ENCODE results near the gene PMP22. TPM values are rescaled to one million over a fixed set of nuclear protein-coding genes. Genes with fewer than 3 reads are reported as not detected.

Gene PMP22
- 53.0 and 174 TPM in 2 replicates for total RNA-seq

DNA sequence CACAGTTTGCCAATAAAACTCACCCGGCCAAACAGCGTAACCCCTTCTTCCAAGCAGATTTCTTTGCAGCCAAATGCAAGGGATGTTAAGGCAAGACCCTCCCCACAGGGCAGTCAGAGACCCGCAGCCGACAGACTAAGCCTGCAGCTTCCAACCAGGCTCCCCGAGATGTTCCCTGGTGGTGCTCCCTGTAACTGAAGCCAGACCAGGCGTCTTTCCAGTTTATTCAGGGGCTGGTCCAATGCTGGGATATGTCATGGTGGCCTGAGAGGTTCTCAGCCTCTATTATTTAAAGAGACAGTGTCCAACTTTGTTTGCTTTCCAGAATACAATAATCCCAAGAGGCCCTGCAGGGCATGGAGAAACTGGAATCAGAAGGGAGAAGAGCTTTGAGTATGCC, at the start of gene PMP22:
PMP22 (minus strand) TSS at position 196 of the 400 bp plus-strand sequence. CDS start 4,599 bp downstream, outside the sequence.

Other genes with a start within 250 kb of the PMP22 start
- gene TEKT3, start 76.3 kb upstream of the PMP22 start, total RNA-seq, result 0.09 TPM in 1 of 2 replicates, not detected in the other
- gene CDRT4, start 202.3 kb upstream of the PMP22 start, total RNA-seq, result 1.5 and 1.7 TPM in 2 replicates